Suprapubic skin (tissue), 4 donors: Measurements from ENCODE around the gene ZNF35. TPM values are rescaled to one million over a fixed set of nuclear protein-coding genes. Genes with fewer than 3 reads are reported as not detected.

Experiments used
- DNase-seq, 2 donors: peaks; one replicate each; pipeline ENCODE4 v3.0.0-alpha.2; 2019; ENCODE audit warnings: low spot score in 2 of 2
- H3K27ac ChIP-seq: fragments of 200-600 bp; sonication (generic); one replicate; pipeline ENCODE4 v1.5.1; 2019
- H3K27me3 ChIP-seq: fragments of 200-600 bp; sonication (generic); one replicate; pipeline ENCODE4 v1.5.1; 2019
- H3K36me3 ChIP-seq: fragments of 200-600 bp; sonication (generic); one replicate; pipeline ENCODE4 v1.5.1; 2019
- H3K4me1 ChIP-seq: fragments of 200-600 bp; sonication (generic); one replicate; pipeline ENCODE4 v1.5.1; 2019
- H3K4me3 ChIP-seq: fragments of 200-600 bp; sonication (generic); one replicate; pipeline ENCODE4 v1.5.1; 2019; ENCODE audit warnings: mild to moderate bottlenecking
- H3K9me3 ChIP-seq: fragments of 200-600 bp; sonication (generic); one replicate; pipeline ENCODE4 v1.5.1; 2019
- EP300 ChIP-seq: sonication (generic); formaldehyde crosslinking; IDR thresholded peaks from one replicate; pipeline ENCODE4 v1.6.1; 2017; ENCODE audit warnings: antibody characterized with exemption
- POLR2A ChIP-seq, 2 donors: fragments of 450-650 bp; IDR thresholded peaks; one replicate each; pipeline ENCODE4 v1.6.1; 2017; ENCODE audit warnings: antibody characterized with exemption in 2 of 2, mild to moderate bottlenecking in 2 of 2, moderate library complexity in 2 of 2
- POLR2AphosphoS5 ChIP-seq, 3 donors: sonication (generic); formaldehyde crosslinking; IDR thresholded peaks; one replicate each; pipeline ENCODE4 v1.6.1; 2017; ENCODE audit warnings: antibody characterized with exemption in 3 of 3
- WGBS: methylation state at CpG from one replicate; pipeline ENCODE4 v1.1.5; 2018; 5-methylcytosine and 5-hydroxymethylcytosine counted together
- total RNA-seq, 4 donors: library from RNA; depleted of rRNA; stranded (reverse); fragments of >200 nt; gene quantifications; one replicate each; pipeline ENCODE4 v1.1.0, GENCODE V29; 2016
- TF ChIP-seq, protein P1 (sequence below), 2 donors: fragments of 200-600 bp in 1 of 2; fragments of 450-650 bp in 1 of 2; sonication (generic) in 1 of 2; IDR thresholded peaks; one replicate each; pipeline ENCODE4 v1.5.1; 2016 to 2019; ENCODE audit warnings: antibody characterized with exemption in 2 of 2, mild to moderate bottlenecking in 1 of 2, moderate library complexity in 1 of 2

The ZNF35 gene
- total RNA-seq, 4 donors from 2014 or later, result 5.2 to 8.5 (median 7.6) TPM

DNA sequence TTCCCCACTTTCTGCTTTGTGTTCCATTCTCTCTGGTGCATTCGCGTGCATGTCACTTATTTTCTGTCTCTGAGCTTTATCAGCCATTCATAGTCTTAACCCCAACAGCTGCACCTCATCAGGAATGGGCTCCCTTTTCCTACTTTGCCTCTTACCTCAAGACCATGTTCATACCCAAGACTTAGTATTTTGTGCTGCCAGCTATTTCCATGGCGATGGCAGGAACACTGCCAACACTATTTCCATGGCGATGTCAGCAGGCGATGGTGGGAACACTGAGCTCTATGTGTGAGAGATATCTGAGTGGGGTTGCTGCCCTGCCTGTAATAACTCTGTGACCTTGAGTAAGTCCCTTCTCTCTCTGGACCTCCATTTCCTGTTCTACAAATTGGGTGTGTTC is 5.5 kb downstream of the ZNF35 start:
- H3K4me1 ChIP-seq, result peaks cover 9% of the 10 kb centered on the region
- no peaks in the 10 kb centered on the region for H3K27me3 ChIP-seq
- DNase-seq, result no peak
- no peak overlapping the region for H3K4me3 ChIP-seq
- no peak overlapping the region for H3K27ac ChIP-seq
- peaks cover 6% of the 10 kb centered on the region for H3K9me3 ChIP-seq
- peaks cover 78% of the 10 kb centered on the region for H3K36me3 ChIP-seq
- 93% methylated on average over 5 of the region's 5 CpGs for WGBS
- TF ChIP-seq EP300 (no peak), POLR2A (IDR thresholded peaks at IDR 0.05) (no peak), POLR2AphosphoS5 (IDR thresholded peaks at IDR 0.05) (no peak)
- TF ChIP-seq, protein P1, sequence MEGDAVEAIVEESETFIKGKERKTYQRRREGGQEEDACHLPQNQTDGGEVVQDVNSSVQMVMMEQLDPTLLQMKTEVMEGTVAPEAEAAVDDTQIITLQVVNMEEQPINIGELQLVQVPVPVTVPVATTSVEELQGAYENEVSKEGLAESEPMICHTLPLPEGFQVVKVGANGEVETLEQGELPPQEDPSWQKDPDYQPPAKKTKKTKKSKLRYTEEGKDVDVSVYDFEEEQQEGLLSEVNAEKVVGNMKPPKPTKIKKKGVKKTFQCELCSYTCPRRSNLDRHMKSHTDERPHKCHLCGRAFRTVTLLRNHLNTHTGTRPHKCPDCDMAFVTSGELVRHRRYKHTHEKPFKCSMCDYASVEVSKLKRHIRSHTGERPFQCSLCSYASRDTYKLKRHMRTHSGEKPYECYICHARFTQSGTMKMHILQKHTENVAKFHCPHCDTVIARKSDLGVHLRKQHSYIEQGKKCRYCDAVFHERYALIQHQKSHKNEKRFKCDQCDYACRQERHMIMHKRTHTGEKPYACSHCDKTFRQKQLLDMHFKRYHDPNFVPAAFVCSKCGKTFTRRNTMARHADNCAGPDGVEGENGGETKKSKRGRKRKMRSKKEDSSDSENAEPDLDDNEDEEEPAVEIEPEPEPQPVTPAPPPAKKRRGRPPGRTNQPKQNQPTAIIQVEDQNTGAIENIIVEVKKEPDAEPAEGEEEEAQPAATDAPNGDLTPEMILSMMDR (IDR thresholded peaks at IDR 0.05), result no peak

DNA sequence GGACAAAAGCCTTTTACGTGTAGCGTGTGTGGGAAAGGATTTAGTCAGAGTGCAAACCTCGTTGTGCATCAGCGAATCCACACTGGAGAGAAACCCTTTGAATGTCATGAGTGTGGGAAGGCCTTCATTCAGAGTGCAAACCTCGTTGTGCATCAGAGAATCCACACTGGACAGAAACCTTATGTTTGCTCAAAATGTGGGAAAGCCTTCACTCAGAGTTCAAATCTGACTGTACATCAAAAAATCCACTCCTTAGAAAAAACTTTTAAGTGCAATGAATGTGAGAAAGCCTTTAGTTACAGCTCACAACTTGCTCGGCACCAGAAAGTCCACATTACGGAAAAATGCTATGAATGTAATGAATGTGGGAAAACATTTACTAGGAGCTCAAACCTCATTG is 10.5 kb downstream of the ZNF35 start:
- H3K27me3 ChIP-seq, result no peaks in the 10 kb centered on the region
- H3K9me3 ChIP-seq, result peaks cover 14% of the 10 kb centered on the region
- DNase-seq, result no peak
- H3K27ac ChIP-seq, result no peak overlapping the region
- 95% methylated on average over 7 of the region's 7 CpGs for WGBS
- H3K4me3 ChIP-seq, result no peak overlapping the region
- no peak for TF ChIP-seq EP300
- TF ChIP-seq, protein P1 (IDR thresholded peaks at IDR 0.05), result no peak
- no peak for TF ChIP-seq POLR2A (IDR thresholded peaks at IDR 0.05)
- no peak for TF ChIP-seq POLR2AphosphoS5 (IDR thresholded peaks at IDR 0.05)
- peaks cover 68% of the 10 kb centered on the region for H3K36me3 ChIP-seq
- no peaks in the 10 kb centered on the region for H3K4me1 ChIP-seq

DNA sequence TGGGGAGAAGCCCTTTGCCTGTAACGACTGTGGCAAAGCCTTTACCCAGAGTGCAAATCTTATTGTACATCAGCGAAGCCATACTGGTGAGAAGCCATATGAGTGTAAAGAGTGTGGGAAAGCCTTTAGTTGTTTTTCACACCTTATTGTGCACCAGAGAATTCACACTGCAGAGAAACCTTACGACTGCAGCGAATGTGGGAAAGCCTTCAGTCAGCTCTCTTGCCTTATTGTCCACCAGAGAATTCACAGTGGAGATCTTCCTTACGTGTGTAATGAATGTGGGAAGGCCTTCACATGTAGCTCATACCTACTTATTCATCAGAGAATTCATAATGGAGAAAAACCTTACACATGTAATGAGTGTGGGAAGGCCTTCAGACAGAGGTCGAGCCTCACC is 10.9 kb downstream of the ZNF35 start:
- TF ChIP-seq EP300, result no peak
- no peak for TF ChIP-seq POLR2AphosphoS5 (IDR thresholded peaks at IDR 0.05)
- Histone ChIP-seq H3K4me1 (no peaks in the 10 kb centered on the region), H3K9me3 (peaks cover 17% of the 10 kb centered on the region), H3K27ac (no peak overlapping the region), H3K36me3 (peaks cover 64% of the 10 kb centered on the region), H3K4me3 (no peak overlapping the region), H3K27me3 (no peaks in the 10 kb centered on the region)
- WGBS, result 97% methylated on average over 6 of the region's 6 CpGs
- no peak for DNase-seq

DNA sequence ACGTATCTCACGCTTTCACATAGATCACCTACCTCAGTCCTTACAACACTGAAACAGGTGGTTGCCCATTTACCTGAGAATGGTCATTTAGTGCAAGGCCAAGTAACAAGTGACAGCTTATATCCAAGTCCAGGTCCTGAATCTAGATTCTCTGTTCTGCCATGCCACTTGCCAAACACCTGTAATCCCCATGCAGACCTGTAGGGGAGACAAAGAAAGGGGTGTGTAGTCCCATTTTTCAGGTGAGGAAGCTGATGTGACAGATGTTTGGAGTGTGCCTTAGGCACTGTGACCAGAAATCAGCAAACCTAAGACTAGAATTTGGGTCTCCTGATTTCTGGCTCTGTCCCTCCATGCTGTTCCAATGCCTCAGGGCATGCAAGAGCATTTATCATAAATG is 12.7 kb downstream of the ZNF35 start:
- Histone ChIP-seq H3K27me3 (no peaks in the 10 kb centered on the region), H3K4me1 (no peaks in the 10 kb centered on the region), H3K36me3 (peaks cover 52% of the 10 kb centered on the region), H3K27ac (no peak overlapping the region), H3K4me3 (no peak overlapping the region), H3K9me3 (peaks cover 28% of the 10 kb centered on the region)
- no peak for TF ChIP-seq POLR2AphosphoS5 (IDR thresholded peaks at IDR 0.05)
- no peak for TF ChIP-seq EP300
- TF ChIP-seq POLR2A (IDR thresholded peaks at IDR 0.05), result no peak
- TF ChIP-seq, protein P1 (IDR thresholded peaks at IDR 0.05), result no peak
- DNase-seq, result no peak
- 97% methylated on average over 2 of the region's 2 CpGs for WGBS

DNA sequence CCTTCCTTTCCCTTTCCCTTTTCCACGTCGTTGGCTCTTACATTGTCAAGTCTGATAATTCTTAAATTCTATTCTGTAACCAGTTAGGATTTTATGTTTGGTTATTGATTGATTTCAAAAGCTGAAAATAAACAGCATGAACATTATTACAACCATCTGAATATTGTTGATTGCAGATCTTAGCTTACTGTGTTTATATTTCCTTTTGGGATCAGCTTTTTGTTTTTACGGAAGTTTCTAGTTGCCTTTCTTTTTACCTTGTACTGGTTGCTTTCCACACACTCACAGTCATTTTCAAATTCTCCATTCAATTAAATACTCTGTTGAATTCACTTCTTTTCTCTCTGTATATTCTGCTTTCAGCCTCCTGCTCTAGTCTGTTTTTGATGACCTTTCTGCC is 16.6 kb downstream of the ZNF35 start:
- Histone ChIP-seq H3K4me1 (no peaks in the 10 kb centered on the region), H3K27me3 (no peaks in the 10 kb centered on the region), H3K9me3 (peaks cover 15% of the 10 kb centered on the region), H3K4me3 (no peak overlapping the region), H3K27ac (no peak overlapping the region), H3K36me3 (peaks cover 12% of the 10 kb centered on the region)
- no peak for DNase-seq
- WGBS, result 95% methylated on average over 3 of the region's 3 CpGs
- no peak for TF ChIP-seq POLR2A (IDR thresholded peaks at IDR 0.05)
- TF ChIP-seq EP300, result no peak

DNA sequence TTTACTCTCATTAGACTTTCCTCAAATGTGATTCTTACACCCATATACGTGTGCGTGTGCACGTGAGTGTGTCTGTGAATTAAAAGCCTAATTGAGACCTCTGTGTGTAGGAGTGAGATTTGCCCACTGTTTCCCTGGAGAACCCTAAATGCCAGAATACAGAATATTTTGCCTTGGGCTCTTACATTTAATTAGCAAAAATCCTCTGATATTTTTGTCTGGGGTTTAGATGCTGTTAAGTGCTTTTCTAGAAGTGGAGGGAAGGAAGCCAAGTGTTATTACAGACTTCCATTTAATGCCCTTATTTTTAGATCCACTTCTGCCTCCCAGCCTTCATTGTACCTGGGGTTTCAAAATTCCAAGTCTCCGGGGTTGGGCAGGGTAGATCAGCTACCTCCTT is 17.8 kb downstream of the ZNF35 start:
- Histone ChIP-seq H3K27me3 (no peaks in the 10 kb centered on the region), H3K4me1 (no peaks in the 10 kb centered on the region), H3K4me3 (no peak overlapping the region), H3K9me3 (peaks cover 15% of the 10 kb centered on the region), H3K27ac (no peak overlapping the region), H3K36me3 (peaks cover under 1% of the 10 kb centered on the region)
- 88% methylated on average over 4 of the region's 4 CpGs for WGBS
- no peak for DNase-seq
- TF ChIP-seq, protein P1 (IDR thresholded peaks at IDR 0.05), result no peak
- TF ChIP-seq POLR2AphosphoS5 (IDR thresholded peaks at IDR 0.05) (no peak), EP300 (no peak), POLR2A (IDR thresholded peaks at IDR 0.05) (no peak)
